ENCODE measurements around the gene HNRNPA0. TPM values are rescaled to one million over a fixed set of nuclear protein-coding genes. Genes with fewer than 3 reads are reported as not detected.

Gene HNRNPA0
- total and polyA plus RNA-seq, 2 donors (not counting 3 experiments of a cell fraction or from before 2014, with no cell fraction given): 16.0 to 37.5 TPM

GRCh38 chr5:137710086-137710485, 44.1 kb downstream of the HNRNPA0 start:
- intact Hi-C loops (cut with micrococcal nuclease): no loop called here
- dilution Hi-C loops (cut with MboI; ENCODE audit: extremely low pct_ligation_motif_present, low sequenced_read_pairs): no loop called here
- CTCF ChIA-PET: interaction anchor here (1.5 to 4.6 kb wide), 2 partner anchors 18 to 50 kb away, joined by 5 to 20 read pairs; no protein-coding TSS in a partner anchor
- peaks cover 17% of the 10 kb centered on the region for H3K4me1 ChIP-seq (ENCODE audit: control insufficient read depth, extremely low read depth, insufficient read depth, low read length)
- POLR2A ChIA-PET: no interaction called here
- no peaks in the 10 kb centered on the region for H3K9me3 ChIP-seq (replicated peaks; ENCODE audit: control insufficient read depth, insufficient read depth, low read length)
- no peak for FAIRE-seq
- no peaks in the 10 kb centered on the region for H4K20me1 ChIP-seq (replicated peaks; ENCODE audit: control insufficient read depth, extremely low read depth, insufficient read depth, low read length)
- H3K27me3 ChIP-seq (ENCODE audit: control insufficient read depth in 2 of 2, insufficient read depth in 2 of 2, low read length in 2 of 2): no peaks in the 10 kb centered on the region
- no peak overlapping the region for H3K4me3 ChIP-seq (replicated peaks in 1 of 3; ENCODE audit: insufficient read depth in 1 of 3, low read depth in 1 of 3, low read length in 3 of 3)
- no peak overlapping the region for H2AFZ ChIP-seq (ENCODE audit: low read depth, low read length)
- no peak overlapping the region for H3K4me2 ChIP-seq (ENCODE audit: insufficient read depth, low read length)
- no peak for DNase-seq (ENCODE audit: low read depth, low spot score)
- H3K36me3 ChIP-seq (ENCODE audit: control insufficient read depth in 2 of 2, extremely low read depth in 1 of 2, insufficient read depth in 2 of 2, low read length in 2 of 2): peaks cover 0 to 7% of the 10 kb centered on the region in 2 experiments
- no peaks in the 10 kb centered on the region for H3K9me1 ChIP-seq (replicated peaks; ENCODE audit: control insufficient read depth, extremely low read depth, insufficient read depth, low read length)
- no peak overlapping the region for H3K9ac ChIP-seq (replicated peaks; ENCODE audit: extremely low read depth, insufficient read depth, low read length)
- BruUV-seq (replicated peaks): no TSS peak
- H3K27ac ChIP-seq (ENCODE audit: insufficient read depth, low read depth, low read length): no peak overlapping the region
- no peaks in the 10 kb centered on the region for H3K79me2 ChIP-seq (ENCODE audit: control insufficient read depth, insufficient read depth, low read length)
- no peak for TF ChIP-seq POLR2A (IDR thresholded peaks at IDR 0.05; ENCODE audit: low read depth, low read length)

- BruUV-seq (replicated peaks): no TSS peak
- POLR2A ChIA-PET: no interaction called here
- no peak for FAIRE-seq
- Histone ChIP-seq H4K20me1 (replicated peaks; ENCODE audit: control insufficient read depth, extremely low read depth, insufficient read depth, low read length) (no peaks in the 10 kb centered on the region), H3K9me3 (replicated peaks; ENCODE audit: control insufficient read depth, insufficient read depth, low read length) (no peaks in the 10 kb centered on the region), H2AFZ (ENCODE audit: low read depth, low read length) (no peak overlapping the region), H3K36me3 (ENCODE audit: control insufficient read depth in 2 of 2, extremely low read depth in 1 of 2, insufficient read depth in 2 of 2, low read length in 2 of 2) (peaks cover 0 to 7% of the 10 kb centered on the region in 2 experiments), H3K27me3 (ENCODE audit: control insufficient read depth in 2 of 2, insufficient read depth in 2 of 2, low read length in 2 of 2) (no peaks in the 10 kb centered on the region), H3K9me1 (replicated peaks; ENCODE audit: control insufficient read depth, extremely low read depth, insufficient read depth, low read length) (no peaks in the 10 kb centered on the region), H3K4me2 (ENCODE audit: insufficient read depth, low read length) (no peak overlapping the region), H3K27ac (ENCODE audit: insufficient read depth, low read depth, low read length) (no peak overlapping the region), H3K4me1 (ENCODE audit: control insufficient read depth, extremely low read depth, insufficient read depth, low read length) (peaks cover 17% of the 10 kb centered on the region), H3K9ac (replicated peaks; ENCODE audit: extremely low read depth, insufficient read depth, low read length) (no peak overlapping the region), H3K79me2 (ENCODE audit: control insufficient read depth, insufficient read depth, low read length) (no peaks in the 10 kb centered on the region), H3K4me3 (replicated peaks in 1 of 3; ENCODE audit: insufficient read depth in 1 of 3, low read depth in 1 of 3, low read length in 3 of 3) (no peak overlapping the region)
- CTCF ChIA-PET: interaction anchor here (1.5 to 2.0 kb wide), 2 partner anchors 19 to 48 kb away, joined by 5 to 9 read pairs; no protein-coding TSS in a partner anchor
- TF ChIP-seq FOS (IDR thresholded peaks at IDR 0.05; ENCODE audit: borderline replicate concordance, insufficient read depth, low read length): no peak
- TF ChIP-seq JUN (IDR thresholded peaks at IDR 0.05; ENCODE audit: borderline replicate concordance, insufficient read depth, insufficient read length, low read depth): no peak
- no peak for TF ChIP-seq MAX (IDR thresholded peaks at IDR 0.05; ENCODE audit: insufficient read depth, insufficient read length)
- no peak for TF ChIP-seq MYC (IDR thresholded peaks at IDR 0.05; ENCODE audit: low read depth, low read length)
- TF ChIP-seq CTCF (IDR thresholded peaks at IDR 0.05; ENCODE audit: extremely low read depth in 1 of 2, insufficient read depth in 1 of 2, low read depth in 1 of 2, low read length in 2 of 2): no peak
- TF ChIP-seq POLR2A (IDR thresholded peaks at IDR 0.05; ENCODE audit: low read depth, low read length): no peak
- no peak for TF ChIP-seq GATA2 (IDR thresholded peaks at IDR 0.05; ENCODE audit: insufficient read depth, insufficient read length, low read depth, low read length)
- TF ChIP-seq EZH2 (IDR thresholded peaks at IDR 0.05; ENCODE audit: borderline replicate concordance, low read depth, low read length, severe bottlenecking): no peak
- intact Hi-C loops (cut with micrococcal nuclease): no loop called here
- dilution Hi-C loops (cut with MboI; ENCODE audit: extremely low pct_ligation_motif_present, low sequenced_read_pairs): no loop called here
- no peak for DNase-seq (ENCODE audit: low read depth, low spot score)
Observed at GRCh38 chr5:137708796-137709559, 45.2 kb downstream of the HNRNPA0 start.
